K562 treated with DMSO at 1 percent for 4 hours (cell line): ENCODE results near the gene BRD1. TPM values are rescaled to one million over a fixed set of nuclear protein-coding genes. Genes with fewer than 3 reads are reported as not detected.

Experiments used
- total RNA-seq: library from RNA; unstranded; fragments of 300-600 nt; gene quantifications from 2 replicates; pipeline ENCODE4 v1.2.3, GENCODE V29; 2022; ENCODE audit not compliant: insufficient read depth

Gene BRD1
- 12.5 and 13.0 TPM in 2 replicates for total RNA-seq

DNA sequence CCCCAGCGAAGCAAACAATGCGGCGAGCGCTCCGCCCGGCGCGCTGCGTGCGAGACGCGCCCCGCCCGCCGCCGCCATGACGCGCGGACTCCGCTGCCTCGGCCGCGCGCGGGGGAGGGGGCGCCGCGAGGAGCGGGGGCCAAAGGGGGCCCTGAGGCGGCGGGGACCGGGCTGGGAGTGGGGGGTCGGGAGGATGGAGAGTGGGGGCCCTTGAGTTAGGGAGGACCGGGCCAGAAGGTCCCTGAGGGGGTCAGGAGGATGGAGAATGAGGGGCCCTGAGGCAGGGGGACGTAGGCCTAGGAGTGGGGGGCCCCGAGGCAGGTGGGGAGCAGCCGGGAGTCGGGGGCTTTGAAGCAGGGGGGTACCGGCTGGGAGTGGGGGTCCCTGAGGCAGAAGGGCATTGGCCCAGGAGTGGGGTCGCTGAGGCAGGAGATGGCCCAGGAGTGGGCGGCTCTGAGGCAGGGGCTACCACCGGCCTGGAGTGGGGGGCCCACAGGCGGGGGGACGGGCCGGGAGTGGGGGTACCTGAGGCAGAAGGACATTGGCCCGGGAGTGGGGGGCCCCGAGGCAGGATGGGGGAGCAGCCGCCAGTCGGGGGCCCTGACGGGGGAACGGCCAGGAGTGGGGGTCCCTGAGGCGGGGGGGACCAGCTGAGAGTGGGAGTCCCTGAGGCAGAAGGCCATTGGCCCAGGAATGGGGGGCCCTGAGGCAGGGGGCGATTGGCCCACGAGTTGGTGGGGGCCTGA lies at the start of gene BRD1:
TSS of gene BRD1 (minus strand) at position 21 of the 746 bp plus-strand sequence. CDS start 3,556 bp downstream, outside the sequence.

DNA sequence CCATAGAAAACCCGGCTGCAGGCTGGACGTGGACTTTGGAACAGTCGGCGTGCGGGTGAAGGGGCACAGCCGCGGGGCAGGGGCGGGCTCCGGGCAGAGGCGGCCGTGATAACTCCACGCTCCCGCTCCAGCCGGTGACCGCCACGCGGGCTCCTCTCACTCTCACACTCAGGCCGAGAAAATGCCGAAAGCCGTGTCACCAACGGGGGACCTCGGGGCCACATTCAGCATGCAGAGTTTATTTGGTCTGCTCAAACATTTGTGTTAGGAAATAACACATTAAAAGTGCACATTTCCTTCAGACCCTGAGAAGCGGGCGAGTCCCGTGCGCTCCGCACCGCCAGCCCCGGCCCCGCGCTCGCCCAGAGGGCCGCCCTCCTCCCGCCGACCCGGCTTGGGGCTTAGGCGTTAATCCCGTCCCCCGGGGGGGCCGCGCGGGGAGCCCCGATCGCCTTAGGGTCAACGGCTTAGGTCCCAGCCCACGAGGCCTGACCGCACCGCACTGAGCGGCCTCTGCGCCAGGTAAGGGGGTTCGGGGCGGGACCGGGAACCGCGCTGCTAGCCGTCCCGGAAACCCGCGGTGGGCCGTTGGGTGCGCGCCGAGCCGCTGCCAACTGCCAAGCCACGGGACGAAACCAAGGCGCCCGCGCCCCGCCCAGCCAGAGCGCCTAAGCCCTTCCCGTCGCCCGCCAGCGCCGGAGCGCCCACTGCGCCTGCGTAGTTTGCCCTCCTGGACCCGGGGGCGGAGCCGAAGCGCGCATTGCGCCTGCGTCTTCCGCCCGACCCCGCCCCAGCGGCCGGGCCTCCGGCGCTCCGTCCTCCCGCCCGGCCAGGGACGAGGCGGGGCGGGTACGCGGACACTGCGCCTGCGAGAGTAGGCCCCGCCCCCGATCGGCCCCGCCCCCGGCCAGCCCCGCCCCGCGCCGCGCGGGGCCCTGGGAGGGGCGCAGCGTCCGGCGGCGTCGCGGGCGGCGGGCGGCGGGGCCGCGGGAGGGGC lies 25.5 kb upstream of the BRD1 start, which contains the start of gene ZBED4:
TSS of gene ZBED4 (plus strand) at position 947 of the 997 bp plus-strand sequence. CDS start 29,819 bp downstream, outside the sequence.

Other genes with a start within 250 kb of the BRD1 start
- 8.3 and 10.0 TPM in 2 replicates for gene ZBED4, start 26.0 kb upstream of the BRD1 start, total RNA-seq
- 9.7 and 13.0 TPM in 2 replicates for gene ALG12, start 90.6 kb upstream of the BRD1 start, total RNA-seq
- gene CRELD2, start 90.8 kb upstream of the BRD1 start, total RNA-seq = 21.8 and 30.0 TPM in 2 replicates
- gene PIM3, start 132.9 kb upstream of the BRD1 start, total RNA-seq = 84.8 and 88.5 TPM in 2 replicates
- gene IL17REL, start 184.9 kb upstream of the BRD1 start, total RNA-seq = not detected in 2 replicates
- gene TTLL8, start 230.4 kb upstream of the BRD1 start, total RNA-seq = not detected in 2 replicates